Central memory CD4-positive, alpha-beta T cell (primary cell): Measurements from ENCODE around the gene DCC.

ENCODE experiments used
- DNase-seq: peaks from one replicate; pipeline ENCODE4 v3.0.0; 2022

Gene DCC

DNA sequence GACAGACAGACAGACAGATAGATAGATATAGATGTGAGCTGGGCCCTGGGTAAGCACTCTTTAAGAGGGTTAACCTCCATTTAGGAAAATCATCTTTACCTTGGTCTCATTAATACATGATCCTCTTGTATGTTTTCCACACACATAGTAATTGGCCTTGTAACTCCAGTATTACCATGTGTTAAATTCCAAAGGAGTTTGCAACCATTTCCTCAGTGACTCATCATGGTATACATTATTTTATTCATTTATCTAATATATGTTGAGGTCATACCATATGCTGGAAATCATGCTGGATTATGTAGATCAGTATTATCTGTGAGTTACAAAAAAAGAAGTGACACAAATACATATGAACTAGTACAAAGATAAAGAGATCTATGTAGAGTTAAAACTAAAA, 504.3 kb downstream of the DCC start:
- no peak for DNase-seq

DNA sequence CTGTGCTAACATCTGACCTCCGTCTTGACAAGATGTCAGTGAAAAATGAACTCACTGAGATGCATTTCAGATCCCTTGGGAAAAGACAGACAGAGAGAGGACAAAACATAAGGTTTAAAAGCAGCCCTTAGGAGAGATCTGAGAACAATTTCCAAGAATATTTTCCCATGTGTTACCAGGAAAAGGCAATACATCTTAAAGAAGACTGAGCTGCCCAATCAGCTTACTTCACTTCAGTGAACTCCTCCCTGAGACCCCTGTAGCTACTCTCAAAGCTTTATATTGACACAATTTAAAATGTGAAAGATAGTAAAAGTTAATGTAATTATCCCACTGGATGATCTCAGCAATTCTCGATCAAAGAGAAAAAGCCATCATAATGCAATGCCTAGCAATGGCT, 505.0 kb downstream of the DCC start:
- DNase-seq = no peak

DNA sequence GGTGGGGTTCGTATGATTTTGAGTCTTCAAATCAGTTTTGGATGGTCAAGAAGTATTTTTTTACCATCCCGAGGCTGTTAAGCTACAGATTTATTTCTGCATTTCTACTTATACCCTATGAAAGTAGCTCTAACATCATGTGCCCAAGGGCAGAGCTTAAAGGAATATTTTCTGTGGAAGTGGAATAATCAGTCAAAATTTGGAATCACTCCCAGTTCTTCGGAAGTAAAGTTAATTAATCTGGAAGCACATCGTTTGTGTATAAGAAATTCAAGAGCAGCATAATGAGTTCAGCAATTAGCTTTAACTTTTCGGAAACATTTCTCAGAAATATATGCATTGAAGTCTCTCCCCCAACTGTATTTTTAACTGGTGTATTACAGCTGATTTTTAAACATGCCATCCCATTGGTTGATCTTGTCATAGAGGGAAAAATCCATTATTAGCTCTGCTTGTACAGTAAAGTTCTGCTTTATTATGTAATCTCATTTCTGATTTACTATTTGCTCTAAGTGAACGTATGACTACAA, 510.1 kb downstream of the DCC start:
- DNase-seq = no peak

GRCh38 chr18:52861558-52861957, 521.6 kb downstream of the DCC start:
- no peak for DNase-seq

DNA sequence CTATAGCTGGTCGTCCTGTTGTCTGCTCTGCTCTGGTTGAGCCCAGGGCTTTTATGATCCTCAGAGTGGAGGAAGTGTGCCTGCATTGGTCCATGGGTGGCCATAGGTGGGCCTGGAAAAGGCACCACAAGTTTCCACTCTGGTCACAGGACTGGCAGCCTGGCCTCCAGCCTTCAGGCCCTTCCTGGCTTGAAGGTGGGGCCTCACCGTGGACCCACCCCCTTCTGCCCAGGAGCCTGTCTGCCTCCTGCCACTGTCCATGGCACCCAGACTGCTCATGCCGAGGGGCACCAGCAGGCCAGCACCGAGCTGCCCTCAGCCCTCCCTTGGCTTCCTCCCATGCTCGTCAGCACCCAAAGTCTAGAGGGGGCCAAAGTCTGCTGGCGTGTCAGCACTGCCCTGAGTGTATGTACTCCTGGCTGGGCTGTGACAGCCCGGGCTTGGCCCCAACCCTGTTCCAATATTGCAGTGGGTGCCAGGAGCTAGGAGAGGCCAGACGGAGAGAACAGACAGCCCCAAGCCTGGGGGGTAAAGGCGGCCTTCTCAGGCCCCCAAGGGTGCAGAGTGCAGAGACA, 529.4 kb downstream of the DCC start:
- no peak for DNase-seq

GRCh38 chr18:52869942-52870907, 530.2 kb downstream of the DCC start:
- no peak for DNase-seq

GRCh38 chr18:52874774-52875173, 534.8 kb downstream of the DCC start:
- no peak for DNase-seq

- DNase-seq = no peak
Observed at GRCh38 chr18:52875725-52876124, 535.7 kb downstream of the DCC start.

DNA sequence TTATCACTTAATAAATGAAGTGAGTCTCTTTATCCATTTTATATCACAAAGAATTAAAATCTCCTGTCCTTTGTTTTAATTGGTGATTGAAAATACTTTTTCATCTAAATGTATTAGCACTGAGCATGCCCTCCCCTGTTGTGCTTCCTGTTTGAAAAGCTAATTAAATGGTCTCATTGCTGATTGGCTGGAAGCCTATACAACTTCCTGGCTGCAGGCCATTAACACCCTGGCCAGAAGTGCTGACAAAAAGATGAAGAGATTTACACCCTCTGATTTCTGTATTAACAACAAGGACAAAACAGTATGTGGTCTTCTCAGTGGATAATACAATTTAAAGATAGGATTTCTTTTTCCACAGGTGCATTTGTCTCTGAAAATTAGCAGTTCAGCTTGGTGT, 548.0 kb downstream of the DCC start:
- DNase-seq = no peak

- DNase-seq = no peak
Observed at GRCh38 chr18:52894801-52895200, 554.8 kb downstream of the DCC start.

GRCh38 chr18:52897611-52898484, 557.9 kb downstream of the DCC start:
- no peak for DNase-seq

DNA sequence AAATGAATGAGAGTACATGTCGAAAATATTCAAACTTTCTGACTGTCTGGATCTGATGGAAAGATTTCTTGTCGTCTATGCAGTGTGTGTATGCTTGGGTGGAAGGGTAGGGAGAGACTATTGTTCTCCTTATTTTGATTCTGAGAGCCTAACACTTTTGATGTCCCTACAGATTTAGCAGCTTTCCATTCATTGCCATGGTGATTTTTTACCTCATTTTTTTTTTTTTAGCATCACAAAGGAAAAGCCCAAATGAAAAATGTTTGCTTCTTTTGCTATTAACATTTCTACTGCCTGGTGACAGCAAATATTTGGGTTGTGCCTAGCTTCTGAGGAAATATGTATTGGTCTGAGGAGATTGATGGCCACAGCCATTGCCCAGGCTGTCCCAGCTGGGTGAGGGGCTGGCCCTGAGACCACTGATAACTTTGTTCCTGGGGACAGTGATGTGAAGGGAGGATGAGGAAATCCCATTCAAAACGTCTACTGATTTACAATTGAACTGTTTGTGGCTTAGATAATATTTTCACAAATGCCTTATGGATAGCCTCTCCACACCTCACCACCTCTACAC, 558.6 kb downstream of the DCC start:
- no peak for DNase-seq

GRCh38 chr18:52902188-52902587, 562.2 kb downstream of the DCC start:
- no peak for DNase-seq

DNA sequence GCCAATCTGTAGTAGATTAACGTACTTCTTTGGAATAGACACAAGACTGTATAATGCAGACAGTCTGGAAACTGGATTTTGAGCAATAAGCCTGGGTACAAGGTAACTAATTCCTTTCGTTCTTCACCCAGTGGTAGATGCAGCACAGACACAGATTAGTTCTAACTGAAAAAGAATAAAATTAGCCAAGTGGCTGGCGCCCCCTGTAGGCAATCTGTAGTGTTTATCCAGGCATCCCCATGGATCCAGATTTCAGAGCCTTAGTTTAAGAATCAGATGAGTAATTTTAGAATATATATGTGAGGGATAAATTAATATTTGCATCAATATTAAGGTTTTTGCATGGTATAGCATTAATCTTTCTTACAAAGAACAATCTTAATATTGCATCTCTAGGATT, 563.9 kb downstream of the DCC start:
- DNase-seq = no peak

- DNase-seq = no peak
Observed at GRCh38 chr18:52907543-52908308, 567.7 kb downstream of the DCC start.

DNA sequence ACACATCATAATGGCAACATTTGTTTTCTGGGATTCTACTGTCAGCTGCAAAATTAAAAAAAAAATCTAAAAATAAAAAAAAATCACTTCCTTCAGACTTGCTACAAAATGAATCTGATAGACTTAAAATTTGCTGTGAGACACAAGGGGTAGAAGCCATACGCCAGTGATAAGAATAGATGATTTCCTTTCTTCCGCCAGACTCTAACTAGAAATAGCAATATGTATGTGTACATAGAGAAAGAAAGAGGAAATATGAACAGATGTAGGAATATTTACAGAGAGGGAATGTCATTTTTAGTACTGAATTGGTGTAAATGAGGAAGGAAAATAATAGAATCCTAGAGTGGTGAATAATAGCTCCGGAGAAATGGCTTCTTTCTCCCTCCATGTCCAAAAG, 574.2 kb downstream of the DCC start:
- DNase-seq = no peak

- DNase-seq = no peak
Observed at GRCh38 chr18:52920665-52921064, 580.7 kb downstream of the DCC start.

DNA sequence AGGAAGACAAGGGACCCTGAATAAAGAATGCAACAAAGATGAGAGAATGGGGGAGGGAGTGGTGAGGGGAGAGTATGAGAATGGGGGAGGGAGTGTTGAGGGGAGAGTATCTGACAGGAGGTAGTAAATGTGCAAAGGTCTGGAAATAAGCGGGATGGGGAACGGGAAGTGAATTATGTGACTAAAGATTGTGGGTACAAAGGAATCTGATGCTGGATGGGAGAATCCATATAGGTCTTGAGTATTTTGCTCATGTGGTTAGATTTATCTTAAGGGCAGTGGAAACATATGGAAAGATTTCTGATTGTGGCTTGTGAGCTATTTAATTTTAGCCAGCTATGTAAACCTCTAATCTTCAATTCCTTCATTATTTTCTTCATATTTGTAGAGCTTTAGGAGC, 593.4 kb downstream of the DCC start:
- no peak for DNase-seq

GRCh38 chr18:52936931-52937330, 596.9 kb downstream of the DCC start:
- no peak for DNase-seq

DNA sequence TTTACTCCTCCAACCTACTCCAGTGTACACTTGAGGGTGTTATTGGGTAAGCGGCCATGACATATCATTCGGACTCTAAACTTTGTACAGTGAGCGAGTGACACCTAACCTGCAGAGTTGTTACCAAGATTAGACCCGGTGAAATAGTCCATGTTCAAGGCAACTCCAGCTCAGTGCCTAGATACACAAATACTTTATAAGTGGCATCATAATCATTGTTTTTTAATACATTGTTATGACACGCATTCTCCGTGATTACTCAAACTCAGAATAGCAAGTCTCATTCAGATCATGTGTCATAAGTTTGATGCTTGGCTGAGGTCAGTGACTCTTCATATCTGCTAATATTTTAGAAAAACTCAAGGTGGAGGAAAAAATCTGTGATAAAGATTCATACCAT, 597.8 kb downstream of the DCC start:
- no peak for DNase-seq

GRCh38 chr18:52945552-52945951, 605.6 kb downstream of the DCC start:
- DNase-seq = no peak

GRCh38 chr18:52948868-52949444, 609.0 kb downstream of the DCC start:
- no peak for DNase-seq
